IPS DF 19.7 (cell line): ENCODE results near the gene CELF2.

Experiments used
- DNase-seq: peaks from one replicate; pipeline ENCODE4 v3.0.0-alpha.2; 2013; ENCODE audit warnings: low read depth, low spot score

CELF2 gene

GRCh38 chr10:11194859-11195586 lies 177.4 kb downstream of the CELF2 start:
- no peak for DNase-seq

- DNase-seq, result no peak
These were observed 178.0 kb downstream of the CELF2 start for GRCh38 chr10:11195623-11196022.

GRCh38 chr10:11197266-11197712 lies 179.6 kb downstream of the CELF2 start:
- DNase-seq, result no peak

- no peak for DNase-seq
These were observed 180.2 kb downstream of the CELF2 start for GRCh38 chr10:11197878-11198277.

- DNase-seq, result no peak
These were observed 184.2 kb downstream of the CELF2 start for GRCh38 chr10:11201911-11202310.

GRCh38 chr10:11204351-11204942 lies 186.8 kb downstream of the CELF2 start:
- DNase-seq, result no peak

GRCh38 chr10:11205030-11205772 lies 187.5 kb downstream of the CELF2 start:
- DNase-seq, result no peak

GRCh38 chr10:11206676-11207559 lies 189.2 kb downstream of the CELF2 start:
- DNase-seq, result no peak

- no peak for DNase-seq
These were observed 189.8 kb downstream of the CELF2 start for GRCh38 chr10:11207560-11207844.

- no peak for DNase-seq
These were observed 190.6 kb downstream of the CELF2 start for GRCh38 chr10:11208243-11208642.

- DNase-seq, result no peak
These were observed 191.5 kb downstream of the CELF2 start for GRCh38 chr10:11208908-11209829.

GRCh38 chr10:11209830-11210181 lies 192.1 kb downstream of the CELF2 start:
- no peak for DNase-seq

- DNase-seq, result no peak
These were observed 192.7 kb downstream of the CELF2 start for GRCh38 chr10:11210211-11210922.

GRCh38 chr10:11212288-11213085 lies 194.8 kb downstream of the CELF2 start:
- DNase-seq, result no peak

- no peak for DNase-seq
These were observed 195.5 kb downstream of the CELF2 start for GRCh38 chr10:11213137-11213536.

GRCh38 chr10:11214407-11214806 lies 196.7 kb downstream of the CELF2 start:
- no peak for DNase-seq

- DNase-seq, result no peak
These were observed 197.8 kb downstream of the CELF2 start for GRCh38 chr10:11215471-11215870.

GRCh38 chr10:11217521-11217920 lies 199.8 kb downstream of the CELF2 start:
- DNase-seq, result no peak

GRCh38 chr10:11218395-11218794 lies 200.7 kb downstream of the CELF2 start:
- no peak for DNase-seq
